GM18868 (cell line): Measurements from ENCODE around the gene RRBP1.

Source experiments
- ATAC-seq: cut with Tn5 transposase; IDR thresholded peaks from one replicate; pipeline ENCODE4 v1.9.1; 2021; ENCODE audit warnings: mild to moderate bottlenecking, moderate library complexity; ENCODE audit not compliant: unreplicated experiment

The RRBP1 gene

DNA sequence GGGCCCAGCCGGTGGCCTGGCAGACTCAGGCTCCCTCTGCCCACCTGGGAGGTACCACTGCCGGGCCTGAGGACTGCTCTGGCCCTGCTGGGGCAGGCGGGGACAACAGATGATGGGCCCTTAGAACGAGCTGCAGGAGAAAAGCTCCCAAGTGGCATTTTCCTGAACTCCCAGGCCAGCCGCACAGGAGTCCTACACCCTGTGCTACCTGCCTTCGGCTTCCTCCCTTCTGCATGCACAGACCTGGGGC, 70.8 kb downstream of the RRBP1 start:
- no peak for ATAC-seq

- ATAC-seq = no peak
Observed at GRCh38 chr20:17610566-17611289, 71.3 kb downstream of the RRBP1 start.

DNA sequence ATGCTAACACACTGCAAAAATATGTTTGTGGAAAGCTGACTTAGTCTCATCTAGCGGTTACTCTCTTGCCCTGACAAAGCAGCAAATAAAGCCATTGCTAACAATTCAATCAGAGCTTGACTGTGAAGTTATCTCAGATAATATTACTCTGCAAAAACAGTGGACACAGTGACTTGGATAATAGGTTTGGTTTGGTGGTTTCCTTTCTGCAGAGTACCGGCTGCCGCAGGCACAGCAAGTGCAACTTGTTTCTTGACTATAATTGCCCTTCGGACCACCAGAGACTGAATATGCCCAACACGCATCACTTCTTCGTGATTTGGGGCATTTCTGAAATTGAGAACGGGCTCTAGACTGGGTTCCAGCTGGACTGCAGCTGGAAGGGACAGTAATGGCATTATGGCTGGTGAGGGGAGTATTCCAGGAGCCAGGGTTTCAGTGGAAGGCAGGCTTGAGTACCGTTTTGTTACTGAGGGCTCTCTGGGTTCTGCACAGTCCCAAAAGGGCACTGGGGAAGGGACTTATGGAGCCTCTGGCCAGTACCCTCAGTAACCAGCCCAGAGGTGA, 72.1 kb downstream of the RRBP1 start:
- ATAC-seq = no peak

- no peak for ATAC-seq
Observed at GRCh38 chr20:17608701-17609497, 73.1 kb downstream of the RRBP1 start.

GRCh38 chr20:17606001-17606400, 76.0 kb downstream of the RRBP1 start:
- no peak for ATAC-seq

DNA sequence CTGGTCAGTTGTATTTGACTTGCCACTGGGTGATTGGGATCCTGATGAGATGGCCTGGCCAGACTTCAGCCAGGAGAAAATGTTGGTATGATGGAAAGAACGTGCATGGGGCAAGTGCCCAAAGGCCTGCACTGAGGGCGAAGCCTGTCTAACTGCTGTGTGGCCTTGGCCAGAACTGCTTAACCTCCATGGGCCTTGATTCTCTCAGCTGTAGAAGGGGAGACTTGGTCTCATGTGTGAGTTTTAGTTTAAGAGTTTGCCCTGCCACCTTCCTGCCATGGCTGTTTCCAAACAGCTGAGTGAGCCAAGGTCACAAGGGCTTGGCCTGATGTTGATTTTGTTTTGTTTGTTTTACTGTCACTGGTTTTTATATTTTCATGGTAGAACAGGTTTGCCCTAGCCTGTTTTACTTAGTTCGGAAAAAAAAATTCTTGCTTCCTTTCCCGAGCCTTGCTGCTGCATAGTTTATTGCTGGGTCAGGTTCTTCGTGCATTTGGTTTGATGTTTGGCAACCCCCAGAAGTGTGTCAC, 76.8 kb downstream of the RRBP1 start:
- no peak for ATAC-seq

- ATAC-seq = no peak
Observed at GRCh38 chr20:17602493-17602892, 79.5 kb downstream of the RRBP1 start.

DNA sequence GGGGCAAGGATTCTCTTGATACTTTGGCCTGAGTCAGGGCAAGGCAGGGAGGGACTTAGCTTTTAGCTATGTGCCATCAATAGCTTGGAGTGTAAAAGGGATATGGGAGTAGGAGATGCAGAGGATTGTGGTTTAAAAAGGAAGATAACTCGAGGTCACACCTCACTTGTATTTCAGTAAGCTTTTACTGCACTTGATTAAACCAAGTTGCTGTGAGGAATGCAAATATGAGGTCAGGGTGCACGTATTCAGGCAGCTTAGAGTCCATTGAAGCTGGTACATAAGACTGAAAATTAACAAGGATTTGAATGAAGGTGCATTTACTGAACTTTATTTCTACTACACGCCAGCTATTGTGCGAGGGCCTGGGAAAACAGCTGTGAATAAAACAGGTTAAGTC, 80.1 kb downstream of the RRBP1 start:
- ATAC-seq = no peak

DNA sequence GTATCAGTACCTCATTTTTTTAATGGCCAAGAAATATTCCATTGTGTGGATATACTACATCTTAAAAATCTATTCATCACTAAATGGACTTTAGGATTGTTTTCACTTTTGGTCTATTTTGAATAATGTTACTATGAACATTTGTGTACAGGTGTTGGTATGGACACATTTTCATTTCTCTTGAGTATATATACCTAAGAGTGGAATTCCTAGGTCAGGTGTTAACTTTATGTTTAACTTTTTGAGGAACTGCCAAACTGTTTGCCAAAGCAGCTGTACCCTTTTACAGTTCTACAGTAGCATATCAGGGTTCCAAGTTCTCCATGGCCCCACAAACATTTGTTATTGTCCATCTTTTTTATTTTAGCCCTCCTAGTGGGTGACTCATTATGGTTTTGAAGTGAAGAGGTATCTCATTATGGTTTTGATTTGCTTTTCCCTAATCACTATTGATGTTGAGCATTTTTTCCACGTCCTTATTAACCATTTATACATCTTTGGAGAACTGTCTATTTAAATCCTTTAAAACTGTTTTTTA, 84.0 kb downstream of the RRBP1 start:
- ATAC-seq = no peak

DNA sequence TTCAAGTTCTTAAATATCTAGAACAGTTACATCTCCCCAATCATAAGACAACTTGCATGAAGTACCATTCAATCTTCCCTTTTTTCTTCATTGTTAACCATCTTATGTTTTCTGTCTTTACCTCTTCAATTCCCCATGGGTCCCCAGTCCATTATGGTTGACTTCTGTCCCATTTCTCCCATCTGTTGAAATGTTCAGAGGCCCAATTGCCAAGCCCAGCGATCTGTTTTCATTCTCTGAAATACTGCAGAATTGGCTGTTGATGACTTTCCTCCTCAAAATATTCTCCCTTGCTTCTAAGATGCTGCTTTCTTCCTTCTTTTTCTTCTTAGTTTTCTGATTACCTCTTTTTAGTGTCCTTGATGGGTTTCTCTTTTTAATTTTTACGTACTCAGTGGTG, 86.2 kb downstream of the RRBP1 start:
- no peak for ATAC-seq

DNA sequence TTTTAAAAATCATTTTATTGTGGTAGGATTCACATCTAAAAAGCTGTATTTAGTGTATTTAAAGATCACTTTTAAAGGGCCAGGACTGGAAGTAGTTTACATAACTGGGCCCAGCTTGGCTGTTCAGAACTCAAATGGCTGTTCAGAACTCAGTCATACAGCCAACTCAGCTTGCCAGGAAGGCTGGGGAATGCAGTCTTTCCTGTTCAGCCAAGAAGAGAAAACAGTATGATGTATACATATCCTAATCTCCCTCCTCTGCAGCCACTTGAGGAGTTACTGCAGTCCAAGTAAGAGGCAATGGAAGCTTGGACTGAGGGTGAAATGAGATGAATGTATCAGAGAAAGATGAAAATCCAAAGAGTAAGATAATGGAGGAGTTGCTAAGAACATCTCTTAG, 87.6 kb downstream of the RRBP1 start:
- ATAC-seq = no peak

- ATAC-seq = no peak
Observed at GRCh38 chr20:17593902-17594301, 88.1 kb downstream of the RRBP1 start.

DNA sequence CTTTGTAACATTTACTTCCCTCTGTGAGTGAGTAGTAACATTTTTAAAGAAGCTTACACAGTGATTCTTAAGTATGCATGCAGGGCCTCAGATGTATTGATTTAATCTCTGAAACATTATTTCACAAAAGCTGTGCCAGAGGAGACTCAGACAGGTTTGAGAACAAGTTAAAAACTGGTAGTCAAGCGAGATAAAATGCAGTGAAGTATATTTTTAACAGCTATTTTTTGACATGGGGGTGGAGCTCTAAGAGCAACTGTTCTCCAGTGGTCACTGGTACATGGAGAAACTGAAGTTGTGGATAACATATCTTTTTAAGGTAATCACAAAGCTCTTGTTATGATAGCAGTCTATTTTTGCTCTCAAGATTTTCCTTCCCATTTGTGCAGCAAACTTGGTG, 91.8 kb downstream of the RRBP1 start:
- no peak for ATAC-seq

DNA sequence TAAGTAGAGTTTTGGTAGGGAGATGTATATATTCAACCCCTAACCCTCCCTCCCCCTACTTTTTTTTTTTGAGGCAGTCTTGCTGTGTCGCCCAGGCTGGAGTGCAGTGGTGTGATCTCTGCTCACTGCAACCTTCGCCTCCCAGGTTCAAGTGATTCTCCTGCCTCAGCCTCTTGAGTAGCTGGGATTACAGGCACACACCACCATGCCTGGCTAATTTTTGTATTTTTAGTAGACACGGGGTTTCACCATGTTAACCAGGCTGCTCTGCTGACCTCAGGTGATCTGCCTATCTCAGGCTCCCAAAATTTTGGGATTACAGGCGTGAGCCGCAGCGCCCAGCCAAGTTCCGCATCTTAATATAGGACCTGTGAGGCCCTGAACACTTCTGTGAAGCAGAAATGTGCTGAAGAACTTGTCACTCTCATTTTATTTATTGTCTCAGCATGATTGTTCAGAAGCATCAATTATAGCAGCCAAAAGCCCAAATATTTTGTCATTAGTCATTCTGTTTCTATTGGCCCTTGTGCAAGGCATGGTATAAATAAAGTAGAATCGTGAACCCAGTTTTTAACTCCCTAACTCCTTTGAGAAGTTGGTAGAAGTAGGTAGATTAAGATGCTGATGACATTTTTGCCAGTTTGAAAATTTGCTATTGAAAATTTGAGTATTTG, 92.7 kb downstream of the RRBP1 start:
- ATAC-seq = no peak

DNA sequence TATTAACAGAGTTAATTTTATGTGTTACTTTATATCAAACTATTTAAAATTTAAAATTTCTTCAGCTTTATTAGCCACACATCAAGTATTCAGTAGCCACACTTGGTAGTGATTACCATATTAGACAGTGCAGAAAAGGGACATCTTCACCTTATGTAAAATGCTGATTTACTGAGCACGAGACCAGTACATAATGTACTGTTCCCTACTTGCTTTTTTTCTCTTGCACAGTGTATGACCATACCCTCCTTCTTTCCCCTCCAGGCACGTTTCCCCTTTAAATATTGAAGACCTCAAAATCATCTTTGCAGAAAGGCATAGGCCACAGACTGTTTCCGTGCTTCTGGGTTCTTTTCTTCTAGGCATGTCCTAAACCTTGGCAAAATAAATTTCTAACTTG, 94.2 kb downstream of the RRBP1 start:
- ATAC-seq = no peak

GRCh38 chr20:17587148-17587547, 94.9 kb downstream of the RRBP1 start:
- ATAC-seq = no peak

DNA sequence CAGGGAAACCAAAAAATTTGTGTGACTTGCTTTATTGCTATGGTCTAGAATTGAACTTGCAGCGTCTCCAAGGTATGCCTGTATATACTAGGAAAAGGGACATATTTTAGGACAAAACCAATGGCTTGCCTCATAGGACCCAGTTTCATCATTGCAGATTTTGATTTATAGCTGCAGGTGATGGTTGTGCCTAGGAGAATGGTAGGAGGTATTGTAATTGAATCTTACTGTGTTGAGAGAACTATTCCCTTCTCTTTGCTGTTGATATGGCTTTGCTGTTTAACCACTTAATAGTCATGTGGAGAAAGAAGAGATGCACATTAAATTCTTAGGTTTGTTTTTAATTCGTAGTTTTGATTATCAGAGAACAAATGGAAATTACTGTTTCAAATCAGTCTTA, 95.8 kb downstream of the RRBP1 start:
- ATAC-seq = no peak

GRCh38 chr20:17584689-17585088, 97.4 kb downstream of the RRBP1 start:
- no peak for ATAC-seq

DNA sequence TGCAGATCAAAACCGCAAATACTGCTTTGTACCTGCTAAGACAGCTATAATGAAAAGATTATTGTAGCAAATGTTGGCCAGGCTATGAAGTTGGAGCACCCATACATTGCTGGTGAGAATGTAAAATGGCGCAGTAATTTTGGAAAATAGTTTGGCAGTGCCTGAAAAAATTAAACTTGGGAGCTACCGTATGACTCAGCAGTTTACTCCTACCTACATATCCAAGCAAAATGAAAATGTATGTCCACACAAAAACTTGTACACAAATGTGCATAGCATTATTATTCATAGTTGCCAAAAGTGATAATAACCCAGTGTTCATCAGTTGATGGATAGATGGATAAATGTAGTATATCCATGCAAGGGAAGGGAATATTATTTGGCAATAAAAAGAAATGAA, 98.9 kb downstream of the RRBP1 start:
- no peak for ATAC-seq

GRCh38 chr20:17580895-17581294, 101.1 kb downstream of the RRBP1 start:
- ATAC-seq = no peak

GRCh38 chr20:17579369-17580039, 102.5 kb downstream of the RRBP1 start:
- no peak for ATAC-seq
